ENCODE data around the gene RTN4RL1.

The RTN4RL1 gene

GRCh38 chr17:2025220-2025621 is at the start of gene RTN4RL1:
Gene RTN4RL1 (minus strand): TSS chr17:2025334. CDS start chr17:2024865, 469 bp downstream.
- DNase-seq (ENCODE audit: low read depth): no peak

GRCh38 chr17:2074919-2075318 is 49.8 kb upstream of the RTN4RL1 start:
- DNase-seq (ENCODE audit: low read depth): no peak

GRCh38 chr17:2071455-2072281 is 46.5 kb upstream of the RTN4RL1 start:
- DNase-seq (ENCODE audit: low read depth): no peak

- DNase-seq (ENCODE audit: low read depth): no peak
Measured at GRCh38 chr17:2071024-2071385, 45.9 kb upstream of the RTN4RL1 start.

- DNase-seq (ENCODE audit: low read depth): no peak
Measured at GRCh38 chr17:2070241-2071023, 45.3 kb upstream of the RTN4RL1 start.

GRCh38 chr17:2068519-2069051 is 43.5 kb upstream of the RTN4RL1 start:
- DNase-seq (ENCODE audit: low read depth): no peak

GRCh38 chr17:2068031-2068518 is 42.9 kb upstream of the RTN4RL1 start:
- no peak for DNase-seq (ENCODE audit: low read depth)

GRCh38 chr17:2067608-2068024 is 42.5 kb upstream of the RTN4RL1 start:
- no peak for DNase-seq (ENCODE audit: low read depth)

GRCh38 chr17:2067048-2067561 is 42.0 kb upstream of the RTN4RL1 start:
- no peak for DNase-seq (ENCODE audit: low read depth)

- DNase-seq (ENCODE audit: low read depth): no peak
Measured at GRCh38 chr17:2065949-2066400, 40.8 kb upstream of the RTN4RL1 start.

GRCh38 chr17:2064980-2065785 is 40.0 kb upstream of the RTN4RL1 start:
- DNase-seq (ENCODE audit: low read depth): no peak

- no peak for DNase-seq (ENCODE audit: low read depth)
Measured at GRCh38 chr17:2064520-2064971, 39.4 kb upstream of the RTN4RL1 start.

- DNase-seq (ENCODE audit: low read depth): no peak
Measured at GRCh38 chr17:2064147-2064489, 39.0 kb upstream of the RTN4RL1 start.

- DNase-seq (ENCODE audit: low read depth): no peak
Measured at GRCh38 chr17:2063261-2064146, 38.4 kb upstream of the RTN4RL1 start.

GRCh38 chr17:2062571-2063183 is 37.5 kb upstream of the RTN4RL1 start:
- no peak for DNase-seq (ENCODE audit: low read depth)

GRCh38 chr17:2061441-2061958 is 36.4 kb upstream of the RTN4RL1 start:
- no peak for DNase-seq (ENCODE audit: low read depth)

- no peak for DNase-seq (ENCODE audit: low read depth)
Measured at GRCh38 chr17:2060681-2061440, 35.7 kb upstream of the RTN4RL1 start.

GRCh38 chr17:2060385-2060658 is 35.2 kb upstream of the RTN4RL1 start:
- DNase-seq (ENCODE audit: low read depth): no peak

All from stimulated activated CD8-positive, alpha-beta memory T cell treated with anti-CD3 and anti-CD28 coated beads, Interleukin-15, amount 100 ng/mL, for 24 hours (primary cell).